Vagina (tissue), 2 donors: ENCODE measurements around the gene ZNF23.

ENCODE experiments used
- CTCF ChIP-seq, 3 experiments: fragments of 450-650 bp in 2 of 3; fragments of 200-600 bp in 1 of 3; sonication (generic) in 1 of 3; IDR thresholded peaks; one replicate each; pipeline ENCODE4 v1.5.1; 2017 to 2019; ENCODE audit warnings: antibody characterized with exemption in 3 of 3, mild to moderate bottlenecking in 2 of 3, moderate library complexity in 2 of 3
- POLR2AphosphoS5 ChIP-seq, 2 donors: sonication (generic); formaldehyde crosslinking; IDR thresholded peaks; one replicate each; pipeline ENCODE4 v1.9.0; 2017; ENCODE audit warnings: antibody characterized with exemption in 2 of 2, mild to moderate bottlenecking in 2 of 2, low read depth in 1 of 2; ENCODE audit not compliant: insufficient read depth in 1 of 2

- TF ChIP-seq CTCF (IDR thresholded peaks at IDR 0.05) (no peak), POLR2AphosphoS5 (IDR thresholded peaks at IDR 0.05; ENCODE audit: insufficient read depth in 1 of 2, low read depth in 1 of 2) (no peak)
Measured at GRCh38 chr16:71406316-71406715, 55.7 kb downstream of the ZNF23 start.
